Measurements from ENCODE around the gene TKT. TPM values are rescaled to one million over a fixed set of nuclear protein-coding genes. Genes with fewer than 3 reads are reported as not detected.

The TKT gene
- total and polyA plus RNA-seq, 2 of the 13 experiments (the other 11 are each of a cell fraction or from before 2014, with no cell fraction given), result 150 to 238 TPM

- Histone ChIP-seq H3K9ac (ENCODE audit: insufficient read depth, low read depth, low read length) (no peak overlapping the region), H3K79me2 (ENCODE audit: insufficient read depth, low read length) (peaks cover 37% of the 10 kb centered on the region), H3K9me3 (ENCODE audit: low read length) (no peaks in the 10 kb centered on the region), H3K4me2 (ENCODE audit: low read depth, low read length) (no peak overlapping the region), H3K27ac (ENCODE audit: extremely low read length, insufficient read depth, low read length) (no peak overlapping the region), H3K27me3 (ENCODE audit: control insufficient read depth in 1 of 2, insufficient read depth in 2 of 2, low read length in 2 of 2) (no peaks in the 10 kb centered on the region; a peak in 1 of 5 replicates), H2AFZ (ENCODE audit: low read length) (no peak overlapping the region), H3K36me3 (replicated peaks in 1 of 2; ENCODE audit: control insufficient read depth in 1 of 2, insufficient read depth in 2 of 2, low read length in 2 of 2) (no peaks in the 10 kb centered on the region), H4K20me1 (ENCODE audit: insufficient read depth, low read length) (peaks cover 29% of the 10 kb centered on the region), H3K4me1 (ENCODE audit: insufficient read depth, low read length) (peaks cover 82% of the 10 kb centered on the region), H3K4me3 (replicated peaks in 1 of 3; ENCODE audit: insufficient read depth in 1 of 3, low read depth in 2 of 3, low read length in 3 of 3) (no peak overlapping the region)
- WGBS (ENCODE audit: low lambda C conversion rate), result 91% methylated on average over 5 of the region's 5 CpGs
- BruUV-seq (replicated peaks), result no TSS peak
- DNase-seq (ENCODE audit: low spot score) (no peak), FAIRE-seq (no peak), ATAC-seq (no peak)
- ChIA-PET CTCF (ENCODE audit: low intra/inter-chr PET ratio, low total read pairs) (no interaction called here), POLR2A (no interaction called here)
- in situ Hi-C loops (cut with HindIII; ENCODE audit: extremely low pct_ligation_motif_present, low pct_unique_long_range_greater_than_20kb) (no loop called here), intact Hi-C loops (cut with micrococcal nuclease; ENCODE audit: unreplicated experiment) (loop anchor here (5.0 kb wide), 1 partner anchor 34 kb away; no protein-coding TSS in a partner anchor)
- TF ChIP-seq ELF4 (CRISPR knock-in tag; IDR thresholded peaks at IDR 0.05; ENCODE audit: borderline replicate concordance) (no peak), EZH2 (conservative IDR thresholded peaks at IDR 0.05; ENCODE audit: low read depth, low read length) (no peak)
These were observed 858 bp upstream of the TKT start for GRCh38 chr3:53256704-53257055.

DNA sequence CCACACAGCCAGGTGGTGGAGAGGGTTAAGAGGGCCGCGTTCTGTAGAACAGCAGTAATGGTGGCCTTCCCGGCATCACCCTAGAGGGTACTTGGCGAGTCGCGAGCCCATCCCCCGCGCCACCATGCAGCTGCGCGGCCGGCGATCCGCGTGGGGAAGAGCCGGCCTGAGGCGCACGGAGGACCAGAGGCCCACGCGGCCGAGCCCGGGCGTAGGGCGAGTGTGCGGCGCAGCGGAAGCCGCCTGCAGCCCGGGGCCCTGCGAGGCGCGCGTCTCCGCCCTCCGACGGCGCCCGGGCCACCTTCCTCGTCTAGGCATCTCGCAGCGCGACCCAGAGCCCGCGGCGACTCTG is 423 bp downstream of the TKT start:
- FAIRE-seq (no peak), DNase-seq (ENCODE audit: low spot score) (no peak), ATAC-seq (peak; percentile 27; the same call in 2 of the 3 replicates)
- ChIA-PET CTCF (ENCODE audit: low intra/inter-chr PET ratio, low total read pairs) (no interaction called here), POLR2A (interaction anchor here (2.6 kb wide), 1 partner anchor 15 kb away, joined by 9 read pairs; no protein-coding TSS in a partner anchor)
- peaks cover 50% of the 10 kb centered on the region for H3K79me2 ChIP-seq (ENCODE audit: insufficient read depth, low read length)
- BruUV-seq (replicated peaks), result no TSS peak
- no peaks in the 10 kb centered on the region; a peak in 1 of 5 replicates for H3K27me3 ChIP-seq (ENCODE audit: control insufficient read depth in 1 of 2, insufficient read depth in 2 of 2, low read length in 2 of 2)
- H4K20me1 ChIP-seq (ENCODE audit: insufficient read depth, low read length), result peaks cover 42% of the 10 kb centered on the region
- intact Hi-C loops (cut with micrococcal nuclease; ENCODE audit: unreplicated experiment) (loop anchor here (5.0 kb wide), 1 partner anchor 33 kb away; no protein-coding TSS in a partner anchor), in situ Hi-C loops (cut with HindIII; ENCODE audit: extremely low pct_ligation_motif_present, low pct_unique_long_range_greater_than_20kb) (no loop called here)
- H3K4me3 ChIP-seq (replicated peaks in 1 of 3; ENCODE audit: insufficient read depth in 1 of 3, low read depth in 2 of 3, low read length in 3 of 3), result peak overlapping the region; percentile 89 to 97 (median 93)
- H3K27ac ChIP-seq (ENCODE audit: extremely low read length, insufficient read depth, low read length), result peak overlapping the region; percentile 63
- no peaks in the 10 kb centered on the region for H3K36me3 ChIP-seq (replicated peaks in 1 of 2; ENCODE audit: control insufficient read depth in 1 of 2, insufficient read depth in 2 of 2, low read length in 2 of 2)
- H3K4me2 ChIP-seq (ENCODE audit: low read depth, low read length), result peak overlapping the region; percentile 97
- H3K4me1 ChIP-seq (ENCODE audit: insufficient read depth, low read length), result peaks cover 84% of the 10 kb centered on the region
- 0% methylated on average over 5 of the region's 44 CpGs for WGBS (ENCODE audit: low lambda C conversion rate)
- no peaks in the 10 kb centered on the region for H3K9me3 ChIP-seq (ENCODE audit: low read length)
- no peak overlapping the region for H2AFZ ChIP-seq (ENCODE audit: low read length)
- peak overlapping the region; percentile 80 for H3K9ac ChIP-seq (ENCODE audit: insufficient read depth, low read depth, low read length)
- peak; percentile 9 for TF ChIP-seq HNRNPLL (IDR thresholded peaks at IDR 0.05; ENCODE audit: low read depth, low read length, poor library complexity, severe bottlenecking)
- 0 out of 2 replicates have a peak, but pooled peaks have one; percentile 14 for TF ChIP-seq TGIF2 (CRISPR knock-in tag; IDR thresholded peaks at IDR 0.05)
- TF ChIP-seq, protein P1, sequence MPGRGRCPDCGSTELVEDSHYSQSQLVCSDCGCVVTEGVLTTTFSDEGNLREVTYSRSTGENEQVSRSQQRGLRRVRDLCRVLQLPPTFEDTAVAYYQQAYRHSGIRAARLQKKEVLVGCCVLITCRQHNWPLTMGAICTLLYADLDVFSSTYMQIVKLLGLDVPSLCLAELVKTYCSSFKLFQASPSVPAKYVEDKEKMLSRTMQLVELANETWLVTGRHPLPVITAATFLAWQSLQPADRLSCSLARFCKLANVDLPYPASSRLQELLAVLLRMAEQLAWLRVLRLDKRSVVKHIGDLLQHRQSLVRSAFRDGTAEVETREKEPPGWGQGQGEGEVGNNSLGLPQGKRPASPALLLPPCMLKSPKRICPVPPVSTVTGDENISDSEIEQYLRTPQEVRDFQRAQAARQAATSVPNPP (CRISPR knock-in tag; IDR thresholded peaks at IDR 0.05), result 0 out of 2 replicates have a peak, but pooled peaks have one; percentile 28
- TF ChIP-seq GLI4 (CRISPR knock-in tag; IDR thresholded peaks at IDR 0.05; ENCODE audit: borderline replicate concordance), result 0 out of 2 replicates have a peak, but pooled peaks have one; percentile 42
- TF ChIP-seq UBTF (CRISPR knock-in tag; IDR thresholded peaks at IDR 0.05), result peak; percentile 15; the same call in 1 of the 2 replicates
- peak; percentile 17; the same call in 1 of the 2 replicates for TF ChIP-seq SIN3A (IDR thresholded peaks at IDR 0.05; ENCODE audit: borderline replicate concordance, low read depth, low read length)
- 0 out of 2 replicates have a peak, but pooled peaks have one; percentile 1 for TF ChIP-seq KLF6 (CRISPR knock-in tag; IDR thresholded peaks at IDR 0.05)
- no peak for TF ChIP-seq ATAD3A (CRISPR knock-in tag; IDR thresholded peaks at IDR 0.05)
